ENCODE results near the gene ERGIC1. TPM values are rescaled to one million over a fixed set of nuclear protein-coding genes. Genes with fewer than 3 reads are reported as not detected.

ERGIC1 gene
- total RNA-seq, 1 donor, result 109 TPM

- Histone ChIP-seq H3K4me3 (ENCODE audit: insufficient read depth, low read length) (no peak overlapping the region), H4K20me1 (ENCODE audit: insufficient read depth, low read length) (no peaks in the 10 kb centered on the region), H3K27me3 (ENCODE audit: insufficient read depth, low read length) (no peaks in the 10 kb centered on the region), H3K9me3 (ENCODE audit: low read depth, low read length) (no peaks in the 10 kb centered on the region), H3K4me1 (ENCODE audit: insufficient read depth, low read length) (peaks cover 79% of the 10 kb centered on the region), H3K36me3 (ENCODE audit: insufficient read depth, low read length) (no peaks in the 10 kb centered on the region), H3K79me2 (ENCODE audit: insufficient read depth, low read length) (no peaks in the 10 kb centered on the region), H3K27ac (ENCODE audit: low read depth, low read length) (peak overlapping the region; percentile 93), H2AFZ (ENCODE audit: low read length) (no peak overlapping the region), H3K4me2 (ENCODE audit: insufficient read depth, low read length) (peak overlapping the region; percentile 67)
- no peak for TF ChIP-seq CTCF (IDR thresholded peaks at IDR 0.05; ENCODE audit: extremely low read depth, low read depth, low read length)
- peak; percentile 94 for DNase-seq (ENCODE audit: insufficient read length, low spot score, missing footprints)
These were observed 35.4 kb upstream of the ERGIC1 start for GRCh38 chr5:172798422-172799215.

DNA sequence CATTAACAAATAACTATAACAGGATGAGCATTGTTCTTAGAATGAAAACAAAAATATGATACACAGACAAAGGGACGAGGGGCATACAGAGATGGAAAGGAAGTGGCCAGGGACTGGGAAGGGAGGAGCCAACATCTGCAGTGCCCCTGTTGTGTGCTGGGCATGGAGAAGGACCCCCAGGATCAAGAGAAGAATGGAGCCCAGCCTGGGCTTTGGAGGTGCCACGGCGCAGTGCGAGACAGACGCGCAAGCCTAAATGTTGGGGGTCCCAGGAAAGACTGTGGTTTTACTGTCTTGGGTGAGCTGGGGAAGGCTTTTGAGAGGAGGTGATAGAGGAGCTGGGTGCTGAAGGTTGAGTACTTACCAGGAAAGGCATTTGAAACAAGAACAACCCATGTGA, 34.6 kb upstream of the ERGIC1 start:
- no peaks in the 10 kb centered on the region for H3K9me3 ChIP-seq (ENCODE audit: low read depth, low read length)
- H3K79me2 ChIP-seq (ENCODE audit: insufficient read depth, low read length), result no peaks in the 10 kb centered on the region
- TF ChIP-seq CTCF (IDR thresholded peaks at IDR 0.05; ENCODE audit: extremely low read depth, low read depth, low read length), result no peak
- no peak overlapping the region for H2AFZ ChIP-seq (ENCODE audit: low read length)
- DNase-seq (ENCODE audit: insufficient read length, low spot score, missing footprints), result no peak
- peaks cover 71% of the 10 kb centered on the region for H3K4me1 ChIP-seq (ENCODE audit: insufficient read depth, low read length)
- no peaks in the 10 kb centered on the region for H4K20me1 ChIP-seq (ENCODE audit: insufficient read depth, low read length)
- H3K27ac ChIP-seq (ENCODE audit: low read depth, low read length), result peak overlapping the region; percentile 93
- no peaks in the 10 kb centered on the region for H3K36me3 ChIP-seq (ENCODE audit: insufficient read depth, low read length)
- H3K27me3 ChIP-seq (ENCODE audit: insufficient read depth, low read length), result no peaks in the 10 kb centered on the region
- no peak overlapping the region for H3K4me2 ChIP-seq (ENCODE audit: insufficient read depth, low read length)
- no peak overlapping the region for H3K4me3 ChIP-seq (ENCODE audit: insufficient read depth, low read length)

GRCh38 chr5:172800088-172800551, 33.9 kb upstream of the ERGIC1 start:
- H3K4me3 ChIP-seq (ENCODE audit: insufficient read depth, low read length), result no peak overlapping the region
- H3K4me2 ChIP-seq (ENCODE audit: insufficient read depth, low read length), result peak overlapping the region; percentile 54
- no peak for TF ChIP-seq CTCF (IDR thresholded peaks at IDR 0.05; ENCODE audit: extremely low read depth, low read depth, low read length)
- no peak overlapping the region for H2AFZ ChIP-seq (ENCODE audit: low read length)
- H3K36me3 ChIP-seq (ENCODE audit: insufficient read depth, low read length), result no peaks in the 10 kb centered on the region
- H4K20me1 ChIP-seq (ENCODE audit: insufficient read depth, low read length), result no peaks in the 10 kb centered on the region
- peak; percentile 95 for DNase-seq (ENCODE audit: insufficient read length, low spot score, missing footprints)
- no peaks in the 10 kb centered on the region for H3K79me2 ChIP-seq (ENCODE audit: insufficient read depth, low read length)
- H3K9me3 ChIP-seq (ENCODE audit: low read depth, low read length), result no peaks in the 10 kb centered on the region
- peak overlapping the region; percentile 93 for H3K27ac ChIP-seq (ENCODE audit: low read depth, low read length)
- peaks cover 65% of the 10 kb centered on the region for H3K4me1 ChIP-seq (ENCODE audit: insufficient read depth, low read length)
- no peaks in the 10 kb centered on the region for H3K27me3 ChIP-seq (ENCODE audit: insufficient read depth, low read length)

DNA sequence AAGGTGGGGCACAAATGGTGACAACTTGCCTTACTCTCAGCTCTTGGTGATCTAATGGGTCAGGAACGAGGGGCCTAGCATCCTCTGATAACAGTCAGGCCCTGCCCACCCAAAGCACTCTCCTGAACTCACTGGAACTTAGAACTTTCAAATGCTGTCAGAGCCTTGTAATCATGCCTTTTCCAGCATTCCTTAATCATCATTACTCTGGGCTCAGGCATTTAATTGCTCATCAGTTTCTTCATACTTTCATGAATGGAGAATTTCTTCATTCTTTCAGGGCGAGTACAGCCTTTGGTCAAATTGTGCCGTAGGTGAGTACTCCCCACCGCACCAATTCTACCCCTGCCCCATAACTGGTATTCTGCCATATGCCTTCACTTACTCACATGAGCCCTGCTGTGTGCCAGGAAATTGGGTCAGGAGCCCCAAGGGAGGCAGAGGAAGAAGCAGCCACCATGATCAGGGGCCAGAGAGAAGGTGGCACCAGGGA, 32.8 kb upstream of the ERGIC1 start:
- Histone ChIP-seq H3K4me1 (ENCODE audit: insufficient read depth, low read length) (peaks cover 56% of the 10 kb centered on the region), H3K9me3 (ENCODE audit: low read depth, low read length) (no peaks in the 10 kb centered on the region), H3K4me3 (ENCODE audit: insufficient read depth, low read length) (peak overlapping the region; percentile 11), H3K36me3 (ENCODE audit: insufficient read depth, low read length) (no peaks in the 10 kb centered on the region), H3K27me3 (ENCODE audit: insufficient read depth, low read length) (no peaks in the 10 kb centered on the region), H3K27ac (ENCODE audit: low read depth, low read length) (peak overlapping the region; percentile 93), H3K79me2 (ENCODE audit: insufficient read depth, low read length) (no peaks in the 10 kb centered on the region), H3K4me2 (ENCODE audit: insufficient read depth, low read length) (peak overlapping the region; percentile 54), H2AFZ (ENCODE audit: low read length) (no peak overlapping the region), H4K20me1 (ENCODE audit: insufficient read depth, low read length) (no peaks in the 10 kb centered on the region)
- DNase-seq (ENCODE audit: insufficient read length, low spot score, missing footprints), result peak; percentile 90
- no peak for TF ChIP-seq CTCF (IDR thresholded peaks at IDR 0.05; ENCODE audit: extremely low read depth, low read depth, low read length)

All from osteoblast (primary cell).